ENCODE results near the gene LRP1B. TPM values are rescaled to one million over a fixed set of nuclear protein-coding genes. Genes with fewer than 3 reads are reported as not detected.

LRP1B gene
- total RNA-seq, 2 donors from 2014 or later = 0.79 to 1.8 TPM

DNA sequence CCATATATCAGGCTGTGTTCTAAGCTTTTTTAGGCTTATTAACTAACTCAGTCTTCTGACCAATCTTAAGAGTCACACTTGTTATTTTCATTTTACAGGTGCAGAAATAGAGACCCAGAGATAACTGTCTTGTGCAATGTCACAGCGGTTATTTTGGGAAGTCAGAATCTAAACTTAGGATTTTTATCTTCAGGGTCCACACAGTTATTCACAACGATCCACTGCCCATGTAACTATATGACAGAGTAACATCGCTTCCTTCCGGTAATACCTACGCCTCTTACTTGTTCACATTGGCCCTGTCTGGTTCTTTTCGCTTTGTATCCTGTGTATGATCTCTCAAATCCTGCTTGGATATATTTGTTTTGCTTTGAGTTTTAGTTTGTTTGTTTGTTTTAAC is 631.7 kb downstream of the LRP1B start:
- WGBS, 2 experiments (ENCODE audit: insufficient coverage in 1 of 2, insufficient read length in 1 of 2) = 83 to 92% methylated on average over 2 to 6 of the region's 6 CpGs
- Histone ChIP-seq H3K9me3 (ENCODE audit: control insufficient read depth, low read length) (no peaks in the 10 kb centered on the region), H3K9ac (ENCODE audit: extremely low read depth, low read length, poor library complexity, severe bottlenecking) (no peak overlapping the region), H3K4me3 (ENCODE audit: low read length) (no peak overlapping the region), H3K4me1 (ENCODE audit: control insufficient read depth, insufficient read depth, low read length) (no peaks in the 10 kb centered on the region), H3K36me3 (ENCODE audit: control insufficient read depth, insufficient read depth, low read length) (no peaks in the 10 kb centered on the region), H3K27me3 (ENCODE audit: control insufficient read depth, insufficient read depth, low read length, poor library complexity, severe bottlenecking) (no peaks in the 10 kb centered on the region), H3K27ac (ENCODE audit: low read depth, low read length) (no peak overlapping the region)
- H3K27ac Mint-ChIP-seq = no peak overlapping the region
- H3K9me3 Mint-ChIP-seq = no peaks in the 10 kb centered on the region
- DNase-seq = no peak
- no peaks in the 10 kb centered on the region for H3K36me3 Mint-ChIP-seq (ENCODE audit: low read depth)
- TF ChIP-seq, protein P1, sequence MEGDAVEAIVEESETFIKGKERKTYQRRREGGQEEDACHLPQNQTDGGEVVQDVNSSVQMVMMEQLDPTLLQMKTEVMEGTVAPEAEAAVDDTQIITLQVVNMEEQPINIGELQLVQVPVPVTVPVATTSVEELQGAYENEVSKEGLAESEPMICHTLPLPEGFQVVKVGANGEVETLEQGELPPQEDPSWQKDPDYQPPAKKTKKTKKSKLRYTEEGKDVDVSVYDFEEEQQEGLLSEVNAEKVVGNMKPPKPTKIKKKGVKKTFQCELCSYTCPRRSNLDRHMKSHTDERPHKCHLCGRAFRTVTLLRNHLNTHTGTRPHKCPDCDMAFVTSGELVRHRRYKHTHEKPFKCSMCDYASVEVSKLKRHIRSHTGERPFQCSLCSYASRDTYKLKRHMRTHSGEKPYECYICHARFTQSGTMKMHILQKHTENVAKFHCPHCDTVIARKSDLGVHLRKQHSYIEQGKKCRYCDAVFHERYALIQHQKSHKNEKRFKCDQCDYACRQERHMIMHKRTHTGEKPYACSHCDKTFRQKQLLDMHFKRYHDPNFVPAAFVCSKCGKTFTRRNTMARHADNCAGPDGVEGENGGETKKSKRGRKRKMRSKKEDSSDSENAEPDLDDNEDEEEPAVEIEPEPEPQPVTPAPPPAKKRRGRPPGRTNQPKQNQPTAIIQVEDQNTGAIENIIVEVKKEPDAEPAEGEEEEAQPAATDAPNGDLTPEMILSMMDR (conservative IDR thresholded peaks at IDR 0.05) = no peak
- no peaks in the 10 kb centered on the region for H3K27me3 Mint-ChIP-seq (ENCODE audit: insufficient read depth)
- H3K4me3 Mint-ChIP-seq = no peak overlapping the region
- peaks cover 3% of the 10 kb centered on the region for H3K4me1 Mint-ChIP-seq

DNA sequence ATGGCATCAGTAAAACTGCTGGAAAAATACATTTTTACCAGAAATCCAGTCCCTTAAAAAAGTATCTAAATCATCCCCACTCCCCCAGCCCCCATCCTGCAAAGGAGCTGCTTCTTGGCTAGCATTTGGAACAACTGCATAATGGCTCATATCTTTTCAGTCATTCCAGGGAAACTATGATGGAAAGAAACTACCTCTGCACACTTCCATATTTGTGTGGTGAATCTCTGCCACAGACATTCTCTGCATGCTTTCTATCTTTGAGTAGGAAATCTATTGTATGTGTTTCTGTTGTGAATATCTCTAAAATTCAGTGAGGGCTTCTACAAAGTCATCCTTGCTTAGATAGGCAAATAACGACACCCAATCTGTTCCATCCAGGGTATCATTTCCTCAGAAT is 632.3 kb downstream of the LRP1B start:
- 92 to 100% methylated on average over 1 of the region's 1 CpG for WGBS, 2 experiments (ENCODE audit: insufficient coverage in 1 of 2, insufficient read length in 1 of 2)
- no peak overlapping the region for H3K4me3 Mint-ChIP-seq
- H3K9me3 Mint-ChIP-seq = no peaks in the 10 kb centered on the region
- H3K36me3 Mint-ChIP-seq (ENCODE audit: low read depth) = no peaks in the 10 kb centered on the region
- DNase-seq = no peak
- no peak overlapping the region for H3K9ac ChIP-seq (ENCODE audit: extremely low read depth, low read length, poor library complexity, severe bottlenecking)
- TF ChIP-seq, protein P1 (conservative IDR thresholded peaks at IDR 0.05) = no peak
- peaks cover 3% of the 10 kb centered on the region for H3K4me1 Mint-ChIP-seq
- H3K36me3 ChIP-seq (ENCODE audit: control insufficient read depth, insufficient read depth, low read length) = no peaks in the 10 kb centered on the region
- no peaks in the 10 kb centered on the region for H3K9me3 ChIP-seq (ENCODE audit: control insufficient read depth, low read length)
- H3K27me3 ChIP-seq (ENCODE audit: control insufficient read depth, insufficient read depth, low read length, poor library complexity, severe bottlenecking) = no peaks in the 10 kb centered on the region
- no peak overlapping the region for H3K4me3 ChIP-seq (ENCODE audit: low read length)
- no peaks in the 10 kb centered on the region for H3K27me3 Mint-ChIP-seq (ENCODE audit: insufficient read depth)
- no peaks in the 10 kb centered on the region for H3K4me1 ChIP-seq (ENCODE audit: control insufficient read depth, insufficient read depth, low read length)
- H3K27ac ChIP-seq (ENCODE audit: low read depth, low read length) = no peak overlapping the region
- no peak overlapping the region for H3K27ac Mint-ChIP-seq

DNA sequence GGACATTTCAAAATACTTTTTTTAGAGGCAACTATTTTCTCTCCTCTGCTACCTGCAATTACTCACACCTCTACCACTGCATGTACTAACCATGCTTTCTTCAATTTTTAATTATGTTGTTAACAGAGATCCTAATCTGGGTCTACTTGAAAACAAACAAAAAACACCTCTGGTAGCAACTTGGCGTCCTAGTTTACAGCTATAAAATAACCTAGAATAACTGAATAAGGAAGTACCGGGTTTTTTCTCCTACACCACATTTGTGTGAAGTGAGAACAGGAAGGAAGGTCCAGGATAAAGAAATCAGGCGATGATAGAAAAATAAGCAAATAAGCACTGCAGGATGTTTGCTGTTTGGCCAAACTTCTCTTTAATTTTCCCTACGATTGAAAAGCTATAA is 633.5 kb downstream of the LRP1B start:
- Histone ChIP-seq H3K4me3 (ENCODE audit: low read length) (no peak overlapping the region), H3K4me1 (ENCODE audit: control insufficient read depth, insufficient read depth, low read length) (no peaks in the 10 kb centered on the region), H3K36me3 (ENCODE audit: control insufficient read depth, insufficient read depth, low read length) (no peaks in the 10 kb centered on the region), H3K27ac (ENCODE audit: low read depth, low read length) (no peak overlapping the region), H3K27me3 (ENCODE audit: control insufficient read depth, insufficient read depth, low read length, poor library complexity, severe bottlenecking) (no peaks in the 10 kb centered on the region), H3K9ac (ENCODE audit: extremely low read depth, low read length, poor library complexity, severe bottlenecking) (no peak overlapping the region), H3K9me3 (ENCODE audit: control insufficient read depth, low read length) (no peaks in the 10 kb centered on the region)
- Mint-ChIP-seq H3K27ac (no peak overlapping the region), H3K36me3 (ENCODE audit: low read depth) (no peaks in the 10 kb centered on the region), H3K9me3 (no peaks in the 10 kb centered on the region), H3K4me1 (peaks cover 3% of the 10 kb centered on the region), H3K27me3 (ENCODE audit: insufficient read depth) (no peaks in the 10 kb centered on the region), H3K4me3 (no peak overlapping the region)
- TF ChIP-seq, protein P1 (conservative IDR thresholded peaks at IDR 0.05) = no peak
- no peak for DNase-seq
- WGBS, 2 experiments (ENCODE audit: insufficient coverage in 1 of 2, insufficient read length in 1 of 2) = 87% methylated on average over 4 of the region's 4 CpGs; no CpG with 5 or more reads in 1 of the 2 experiments
